GM13976 (cell line): Measurements from ENCODE around the gene USP12.

ENCODE experiments used
- DNase-seq: peaks from one replicate; pipeline ENCODE4 v3.0.0; 2012; ENCODE audit warnings: low spot score
- in situ Hi-C: fragments of 300-500 bp; cut with MboI; formaldehyde crosslinking; loops from one replicate; pipeline ENCODE4 v1.12.0; 2022; ENCODE audit warnings: low sequenced_read_pairs, mixed read lengths, inconsistent platforms; ENCODE audit not compliant: unreplicated experiment
- TF ChIP-seq, protein P1 (sequence below): IDR thresholded peaks from 2 replicates; pipeline ENCODE4 v1.5.1; 2012; ENCODE audit warnings: borderline replicate concordance, mild to moderate bottlenecking; ENCODE audit not compliant: insufficient read depth; ENCODE audit errors: extremely low read depth, missing control alignments, control extremely low read depth

The USP12 gene

DNA sequence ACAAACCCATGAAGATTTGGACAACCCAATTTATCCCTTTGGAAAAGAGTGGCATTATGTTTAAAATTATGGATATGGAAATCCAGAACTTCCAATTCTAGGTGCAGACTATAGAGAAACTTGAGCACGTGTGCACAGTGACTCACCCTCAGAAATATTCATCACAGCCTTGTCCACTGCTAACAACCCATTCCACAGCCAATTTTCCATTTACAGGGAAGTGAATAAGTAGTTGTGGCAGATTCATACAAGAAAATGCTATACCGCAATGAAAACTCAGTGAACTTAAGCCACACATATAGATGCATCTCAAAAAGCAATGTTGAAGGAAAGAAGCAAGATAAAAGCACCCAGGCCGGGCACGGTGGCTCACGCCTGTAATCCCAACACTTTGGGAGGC, 133.3 kb downstream of the USP12 start:
- TF ChIP-seq, protein P1, sequence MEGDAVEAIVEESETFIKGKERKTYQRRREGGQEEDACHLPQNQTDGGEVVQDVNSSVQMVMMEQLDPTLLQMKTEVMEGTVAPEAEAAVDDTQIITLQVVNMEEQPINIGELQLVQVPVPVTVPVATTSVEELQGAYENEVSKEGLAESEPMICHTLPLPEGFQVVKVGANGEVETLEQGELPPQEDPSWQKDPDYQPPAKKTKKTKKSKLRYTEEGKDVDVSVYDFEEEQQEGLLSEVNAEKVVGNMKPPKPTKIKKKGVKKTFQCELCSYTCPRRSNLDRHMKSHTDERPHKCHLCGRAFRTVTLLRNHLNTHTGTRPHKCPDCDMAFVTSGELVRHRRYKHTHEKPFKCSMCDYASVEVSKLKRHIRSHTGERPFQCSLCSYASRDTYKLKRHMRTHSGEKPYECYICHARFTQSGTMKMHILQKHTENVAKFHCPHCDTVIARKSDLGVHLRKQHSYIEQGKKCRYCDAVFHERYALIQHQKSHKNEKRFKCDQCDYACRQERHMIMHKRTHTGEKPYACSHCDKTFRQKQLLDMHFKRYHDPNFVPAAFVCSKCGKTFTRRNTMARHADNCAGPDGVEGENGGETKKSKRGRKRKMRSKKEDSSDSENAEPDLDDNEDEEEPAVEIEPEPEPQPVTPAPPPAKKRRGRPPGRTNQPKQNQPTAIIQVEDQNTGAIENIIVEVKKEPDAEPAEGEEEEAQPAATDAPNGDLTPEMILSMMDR = no peak
- DNase-seq = no peak
- in situ Hi-C loops = no loop called here

DNA sequence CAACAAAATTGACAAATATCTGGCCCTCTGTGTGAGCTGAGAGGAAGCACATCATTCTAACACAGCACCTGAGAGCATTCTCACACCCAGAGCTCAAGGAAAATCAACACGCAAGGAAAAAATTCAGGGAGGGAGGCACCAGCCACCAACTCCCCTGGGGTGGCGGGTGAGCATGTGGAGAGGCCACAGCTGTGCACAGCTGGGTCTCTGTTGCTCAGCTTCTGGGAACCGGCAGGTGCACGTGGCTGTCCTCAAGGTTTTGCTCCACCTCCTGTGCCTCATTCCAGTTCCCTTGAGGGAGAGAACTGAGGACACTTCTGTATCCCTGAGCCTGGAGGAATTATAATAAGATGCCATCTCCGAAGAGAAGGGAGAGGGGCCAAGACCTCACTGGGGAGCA, 134.0 kb downstream of the USP12 start:
- no peak for DNase-seq
- in situ Hi-C loops = no loop called here
- TF ChIP-seq, protein P1 = no peak

DNA sequence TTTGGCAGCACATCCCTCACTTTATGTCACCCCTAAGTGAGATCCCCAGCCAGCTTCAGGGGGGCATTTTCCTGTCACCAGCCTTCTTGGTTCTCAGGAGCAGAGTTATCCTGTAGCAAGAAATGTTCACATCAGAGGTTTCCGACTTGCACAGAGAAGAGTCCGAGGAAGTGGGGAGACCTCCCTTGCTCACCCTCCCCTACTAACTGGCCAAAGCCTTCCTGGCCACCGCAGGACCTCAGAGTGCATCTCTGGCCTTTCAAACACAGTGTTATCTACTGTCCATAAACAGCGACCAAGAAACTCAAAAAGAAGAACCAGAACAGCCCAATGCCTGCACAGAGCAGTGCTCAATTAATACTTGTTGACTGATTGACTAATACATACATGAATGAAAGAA, 134.4 kb downstream of the USP12 start:
- TF ChIP-seq, protein P1 = no peak
- no peak for DNase-seq
- in situ Hi-C loops = no loop called here

DNA sequence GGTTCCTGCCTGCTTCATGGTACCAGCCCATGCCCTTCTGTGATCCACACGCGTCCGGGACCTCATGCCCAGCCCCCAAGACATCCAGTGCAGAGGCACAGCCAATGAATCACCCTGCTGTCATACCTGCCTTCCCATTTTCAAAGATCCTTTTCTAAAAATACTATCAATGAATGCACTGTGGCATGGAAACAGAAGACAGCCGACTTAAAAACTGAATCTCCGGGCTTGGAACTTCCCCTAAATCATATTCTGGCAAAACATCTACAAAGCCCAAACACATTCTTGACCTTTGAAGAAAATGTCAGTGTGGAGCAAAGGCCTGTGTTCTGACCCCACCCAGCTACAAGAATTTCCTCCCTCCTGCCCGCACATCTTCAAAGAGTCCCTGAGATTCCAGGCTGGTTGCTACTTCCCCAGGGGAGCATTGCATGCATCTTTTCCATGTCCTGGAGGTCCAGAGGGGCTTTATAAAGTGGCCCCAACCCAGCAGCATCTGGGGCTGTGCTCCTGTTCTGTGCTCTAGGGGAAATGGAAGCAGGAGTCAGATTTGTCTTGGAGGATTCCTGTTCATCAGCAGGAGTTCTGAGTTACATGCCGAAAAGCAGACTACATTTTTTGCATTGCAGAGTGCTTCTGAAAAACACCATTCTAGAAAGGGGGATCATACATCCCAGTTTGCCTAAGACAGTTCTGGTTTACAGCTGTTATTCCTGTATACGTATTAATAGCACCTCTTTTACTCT, 135.2 kb downstream of the USP12 start:
- DNase-seq = no peak
- in situ Hi-C loops = no loop called here
- TF ChIP-seq, protein P1 = no peak

DNA sequence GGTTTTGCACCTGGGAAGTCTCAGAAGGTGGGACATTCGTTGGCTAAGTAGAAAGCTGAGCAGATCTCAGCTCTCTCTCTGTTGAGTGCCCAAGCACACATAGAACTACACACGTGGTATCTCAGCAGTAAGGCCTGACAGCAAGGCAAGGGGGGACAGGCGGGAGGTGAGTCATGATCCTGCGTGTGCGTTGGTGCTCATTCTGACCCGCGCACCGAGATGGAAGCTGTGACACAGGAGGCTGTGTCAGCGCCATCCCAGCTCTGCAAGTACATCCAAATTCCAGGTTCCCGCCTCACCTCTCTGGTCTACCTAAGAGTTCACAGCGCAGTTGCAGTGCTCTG, 135.7 kb downstream of the USP12 start:
- TF ChIP-seq, protein P1 = no peak
- in situ Hi-C loops = no loop called here
- DNase-seq = no peak

DNA sequence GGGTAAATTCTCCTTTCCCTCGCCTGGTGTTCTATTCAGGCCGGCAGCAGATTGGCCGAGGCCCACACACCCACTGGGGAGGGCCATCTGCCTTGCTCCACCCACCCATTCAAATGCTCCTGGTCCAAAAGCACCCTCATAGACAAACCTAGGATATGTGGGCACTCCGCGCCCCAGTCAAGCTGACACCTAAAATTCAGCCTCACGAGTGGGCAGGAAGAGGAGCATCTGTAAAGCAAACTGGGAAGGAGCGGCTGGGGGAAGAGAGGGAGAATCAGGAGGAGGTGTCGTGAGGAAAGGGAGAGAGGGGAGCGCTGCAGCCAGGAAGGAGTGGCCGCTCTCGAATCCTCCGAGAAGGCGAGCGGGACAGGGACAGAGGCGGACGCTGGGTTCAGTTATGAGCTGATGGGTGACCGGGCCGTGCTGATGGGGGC, 136.9 kb downstream of the USP12 start:
- DNase-seq = no peak
- TF ChIP-seq, protein P1 = no peak

More for the DNA sequence above, 136.9 kb downstream of the USP12 start:
- in situ Hi-C loops = no loop called here
